ENCODE results near the gene BCL7A.

GRCh38 chr12:122079033-122079531 lies 57.4 kb downstream of the BCL7A start:
- TF ChIP-seq, protein P1, sequence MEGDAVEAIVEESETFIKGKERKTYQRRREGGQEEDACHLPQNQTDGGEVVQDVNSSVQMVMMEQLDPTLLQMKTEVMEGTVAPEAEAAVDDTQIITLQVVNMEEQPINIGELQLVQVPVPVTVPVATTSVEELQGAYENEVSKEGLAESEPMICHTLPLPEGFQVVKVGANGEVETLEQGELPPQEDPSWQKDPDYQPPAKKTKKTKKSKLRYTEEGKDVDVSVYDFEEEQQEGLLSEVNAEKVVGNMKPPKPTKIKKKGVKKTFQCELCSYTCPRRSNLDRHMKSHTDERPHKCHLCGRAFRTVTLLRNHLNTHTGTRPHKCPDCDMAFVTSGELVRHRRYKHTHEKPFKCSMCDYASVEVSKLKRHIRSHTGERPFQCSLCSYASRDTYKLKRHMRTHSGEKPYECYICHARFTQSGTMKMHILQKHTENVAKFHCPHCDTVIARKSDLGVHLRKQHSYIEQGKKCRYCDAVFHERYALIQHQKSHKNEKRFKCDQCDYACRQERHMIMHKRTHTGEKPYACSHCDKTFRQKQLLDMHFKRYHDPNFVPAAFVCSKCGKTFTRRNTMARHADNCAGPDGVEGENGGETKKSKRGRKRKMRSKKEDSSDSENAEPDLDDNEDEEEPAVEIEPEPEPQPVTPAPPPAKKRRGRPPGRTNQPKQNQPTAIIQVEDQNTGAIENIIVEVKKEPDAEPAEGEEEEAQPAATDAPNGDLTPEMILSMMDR (IDR thresholded peaks at IDR 0.05; ENCODE audit: insufficient read depth, low read length, poor library complexity, severe bottlenecking), result no peak
- no peak for TF ChIP-seq EZH2phosphoT487 (conservative IDR thresholded peaks at IDR 0.05; ENCODE audit: low read length)

Data from SU-DHL-6 (cell line).